Measurements from ENCODE around the gene VOPP1. TPM values are rescaled to one million over a fixed set of nuclear protein-coding genes. Genes with fewer than 3 reads are reported as not detected.

The VOPP1 gene
- total and polyA plus RNA-seq, 2 experiments from 2014 or later: 27.5 to 86.5 TPM

DNA sequence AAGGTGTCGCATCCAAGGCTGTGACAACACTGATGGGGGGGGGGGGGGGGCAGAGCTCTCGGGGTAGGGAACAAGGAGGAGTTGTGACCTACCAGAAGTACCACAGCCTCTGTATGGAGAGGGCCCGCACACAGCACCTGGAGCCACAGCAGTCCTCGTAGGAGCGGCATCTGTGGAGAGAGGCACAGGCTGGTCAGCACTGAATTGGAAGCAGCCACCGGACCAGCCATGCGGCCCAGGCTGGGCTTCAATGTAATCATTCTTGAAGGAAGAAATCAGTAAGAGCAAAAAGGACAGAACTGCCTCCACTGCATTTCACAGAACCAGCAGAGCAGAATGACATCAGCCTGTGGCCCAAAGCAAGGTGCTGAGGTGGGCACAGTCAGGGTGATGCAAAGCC, 74.8 kb downstream of the VOPP1 start:
- Histone ChIP-seq H3K4me3 (no peak overlapping the region), H3K79me2 (ENCODE audit: insufficient read depth) (peaks cover 28% of the 10 kb centered on the region), H3K9me2 (ENCODE audit: insufficient read depth) (no peaks in the 10 kb centered on the region), H3K36me3 (ENCODE audit: low read depth) (no peaks in the 10 kb centered on the region), H3K4me1 (ENCODE audit: insufficient read depth) (peaks cover 7% of the 10 kb centered on the region), H3K4me2 (ENCODE audit: unreplicated experiment) (no peak overlapping the region), H3K9me3 (ENCODE audit: low read depth) (no peaks in the 10 kb centered on the region), H2AFZ (no peak overlapping the region), H3K27ac (no peak overlapping the region), H3K9ac (no peak overlapping the region), H4K20me1 (ENCODE audit: insufficient read depth) (no peaks in the 10 kb centered on the region), H3F3A (ENCODE audit: insufficient read depth) (peaks cover 7% of the 10 kb centered on the region; the same call in 1 of the 2 replicates), H3K27me3 (replicated peaks; ENCODE audit: insufficient read depth) (no peaks in the 10 kb centered on the region)
- WGBS, 2 experiments (ENCODE audit: low coverage in 1 of 2, low lambda C conversion rate in 2 of 2, missing lambda C conversion rate in 2 of 2): 93 to 100% methylated on average over 6 to 7 of the region's 7 CpGs
- in situ Hi-C loops (cut with MboI): no loop called here
- DNase-seq: no peak
- TF ChIP-seq EZH2 (IDR thresholded peaks at IDR 0.05; ENCODE audit: insufficient read depth, poor library complexity, severe bottlenecking): no peak
- no peak for TF ChIP-seq EZH2phosphoT487 (IDR thresholded peaks at IDR 0.05; ENCODE audit: insufficient read depth, low read depth)

DNA sequence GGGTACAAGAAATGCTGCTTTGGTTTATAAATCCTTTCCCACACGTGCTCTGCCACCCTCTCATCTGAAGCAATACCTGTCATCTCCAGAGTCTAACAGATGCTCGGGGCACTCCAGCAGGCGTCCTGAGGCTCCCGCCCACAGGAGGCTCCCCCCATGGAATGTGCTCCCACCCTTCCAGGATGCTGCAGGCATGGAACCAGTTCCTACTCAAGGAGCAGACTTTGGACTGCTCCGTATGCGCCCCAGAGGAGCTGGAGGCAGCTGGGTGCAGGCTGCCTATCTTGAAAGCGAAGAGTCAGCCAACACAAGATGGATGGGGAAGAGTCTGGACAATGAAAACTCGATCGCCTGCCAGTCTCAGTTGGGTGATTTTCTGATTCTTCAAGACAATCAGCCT, 75.4 kb downstream of the VOPP1 start:
- Histone ChIP-seq H3K4me1 (ENCODE audit: insufficient read depth) (peaks cover 7% of the 10 kb centered on the region), H3K9ac (no peak overlapping the region), H3K4me3 (no peak overlapping the region), H3K9me3 (ENCODE audit: low read depth) (no peaks in the 10 kb centered on the region), H3K36me3 (ENCODE audit: low read depth) (0 out of 2 replicates have a peak, but pooled peaks cover under 1% of the 10 kb centered on the region), H3K27me3 (replicated peaks; ENCODE audit: insufficient read depth) (no peaks in the 10 kb centered on the region), H3K27ac (no peak overlapping the region), H3K9me2 (ENCODE audit: insufficient read depth) (no peaks in the 10 kb centered on the region), H3K79me2 (ENCODE audit: insufficient read depth) (peaks cover 22% of the 10 kb centered on the region; the same call in 1 of the 2 replicates), H3F3A (ENCODE audit: insufficient read depth) (peaks cover 7% of the 10 kb centered on the region; the same call in 1 of the 2 replicates), H3K4me2 (ENCODE audit: unreplicated experiment) (no peak overlapping the region), H4K20me1 (ENCODE audit: insufficient read depth) (no peaks in the 10 kb centered on the region), H2AFZ (no peak overlapping the region)
- in situ Hi-C loops (cut with MboI): no loop called here
- DNase-seq: no peak
- WGBS, 2 experiments (ENCODE audit: low coverage in 1 of 2, low lambda C conversion rate in 2 of 2, missing lambda C conversion rate in 2 of 2): 98 to 99% methylated on average over 9 of the region's 9 CpGs
- TF ChIP-seq EZH2 (IDR thresholded peaks at IDR 0.05; ENCODE audit: insufficient read depth, poor library complexity, severe bottlenecking): no peak
- TF ChIP-seq EZH2phosphoT487 (IDR thresholded peaks at IDR 0.05; ENCODE audit: insufficient read depth, low read depth): no peak

DNA sequence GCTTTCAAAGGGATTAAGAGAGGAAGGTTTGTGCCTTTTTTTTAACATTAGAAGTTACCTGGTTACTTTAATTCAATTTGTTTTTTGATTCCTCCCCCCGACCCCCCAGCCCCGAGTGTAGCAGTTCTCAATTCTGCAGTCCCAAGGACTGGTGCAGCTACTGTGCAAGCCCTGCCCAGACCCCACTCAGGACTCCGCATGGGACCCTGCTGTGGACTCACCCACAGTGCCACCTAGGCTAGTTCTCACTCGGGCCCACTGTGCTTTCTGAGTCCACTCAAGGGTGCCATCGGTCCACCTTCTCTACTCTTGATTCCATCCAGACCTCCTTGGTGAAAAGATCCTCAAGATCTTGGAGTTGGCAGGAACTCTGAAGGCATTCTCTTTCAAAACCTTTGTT, 77.4 kb downstream of the VOPP1 start:
- Histone ChIP-seq H3K36me3 (ENCODE audit: low read depth) (peaks cover 12% of the 10 kb centered on the region), H3K9me2 (ENCODE audit: insufficient read depth) (no peaks in the 10 kb centered on the region), H3K9me3 (ENCODE audit: low read depth) (no peaks in the 10 kb centered on the region), H3K4me1 (ENCODE audit: insufficient read depth) (peaks cover 7% of the 10 kb centered on the region), H3K4me3 (no peak overlapping the region), H3F3A (ENCODE audit: insufficient read depth) (peaks cover 7% of the 10 kb centered on the region; the same call in 1 of the 2 replicates), H3K4me2 (ENCODE audit: unreplicated experiment) (no peak overlapping the region), H3K27ac (no peak overlapping the region), H4K20me1 (ENCODE audit: insufficient read depth) (no peaks in the 10 kb centered on the region), H3K27me3 (replicated peaks; ENCODE audit: insufficient read depth) (no peaks in the 10 kb centered on the region), H2AFZ (no peak overlapping the region), H3K79me2 (ENCODE audit: insufficient read depth) (0 out of 2 replicates have a peak, but pooled peaks cover 3% of the 10 kb centered on the region), H3K9ac (no peak overlapping the region)
- DNase-seq: no peak
- WGBS, 2 experiments (ENCODE audit: low coverage in 1 of 2, low lambda C conversion rate in 2 of 2, missing lambda C conversion rate in 2 of 2): 92 to 96% methylated on average over 5 of the region's 5 CpGs
- no peak for TF ChIP-seq EZH2phosphoT487 (IDR thresholded peaks at IDR 0.05; ENCODE audit: insufficient read depth, low read depth)
- TF ChIP-seq EZH2 (IDR thresholded peaks at IDR 0.05; ENCODE audit: insufficient read depth, poor library complexity, severe bottlenecking): no peak
- in situ Hi-C loops (cut with MboI): no loop called here

DNA sequence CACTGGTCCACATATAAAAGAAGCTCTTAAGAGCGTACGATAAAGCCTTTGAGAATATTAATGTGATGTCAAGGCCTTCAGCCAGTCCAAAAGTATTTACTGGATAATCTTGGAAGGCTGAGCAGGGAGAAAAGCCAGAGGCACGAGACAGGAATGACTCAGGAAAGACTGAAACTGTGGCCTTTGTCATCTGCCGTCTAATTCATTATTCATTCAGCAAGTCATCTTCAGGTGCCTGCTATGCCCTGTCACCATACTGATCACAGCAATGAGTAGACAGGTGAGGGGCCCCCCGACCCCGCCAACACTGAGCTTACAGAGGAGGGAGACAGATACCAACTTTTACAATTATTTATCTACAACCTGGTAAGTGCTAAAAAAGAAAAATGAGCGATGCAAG, 78.9 kb downstream of the VOPP1 start:
- peaks cover 7% of the 10 kb centered on the region; the same call in 1 of the 2 replicates for H3F3A ChIP-seq (ENCODE audit: insufficient read depth)
- H3K4me2 ChIP-seq (ENCODE audit: unreplicated experiment): no peak overlapping the region
- TF ChIP-seq EZH2phosphoT487 (IDR thresholded peaks at IDR 0.05; ENCODE audit: insufficient read depth, low read depth): no peak
- no peak for TF ChIP-seq EZH2 (IDR thresholded peaks at IDR 0.05; ENCODE audit: insufficient read depth, poor library complexity, severe bottlenecking)
- peaks cover 7% of the 10 kb centered on the region for H3K4me1 ChIP-seq (ENCODE audit: insufficient read depth)
- H3K4me3 ChIP-seq: no peak overlapping the region
- DNase-seq: peak; percentile 55
- peaks cover 12% of the 10 kb centered on the region for H3K36me3 ChIP-seq (ENCODE audit: low read depth)
- H3K27me3 ChIP-seq (replicated peaks; ENCODE audit: insufficient read depth): no peaks in the 10 kb centered on the region
- in situ Hi-C loops (cut with MboI): no loop called here
- H2AFZ ChIP-seq: no peak overlapping the region
- H3K9me2 ChIP-seq (ENCODE audit: insufficient read depth): no peaks in the 10 kb centered on the region
- no peaks in the 10 kb centered on the region for H3K79me2 ChIP-seq (ENCODE audit: insufficient read depth)
- no peaks in the 10 kb centered on the region for H3K9me3 ChIP-seq (ENCODE audit: low read depth)
- no peak overlapping the region for H3K9ac ChIP-seq
- no peak overlapping the region for H3K27ac ChIP-seq
- H4K20me1 ChIP-seq (ENCODE audit: insufficient read depth): no peaks in the 10 kb centered on the region
- 55 to 58% methylated on average over 7 of the region's 7 CpGs for WGBS, 2 experiments (ENCODE audit: low coverage in 1 of 2, low lambda C conversion rate in 2 of 2, missing lambda C conversion rate in 2 of 2)

DNA sequence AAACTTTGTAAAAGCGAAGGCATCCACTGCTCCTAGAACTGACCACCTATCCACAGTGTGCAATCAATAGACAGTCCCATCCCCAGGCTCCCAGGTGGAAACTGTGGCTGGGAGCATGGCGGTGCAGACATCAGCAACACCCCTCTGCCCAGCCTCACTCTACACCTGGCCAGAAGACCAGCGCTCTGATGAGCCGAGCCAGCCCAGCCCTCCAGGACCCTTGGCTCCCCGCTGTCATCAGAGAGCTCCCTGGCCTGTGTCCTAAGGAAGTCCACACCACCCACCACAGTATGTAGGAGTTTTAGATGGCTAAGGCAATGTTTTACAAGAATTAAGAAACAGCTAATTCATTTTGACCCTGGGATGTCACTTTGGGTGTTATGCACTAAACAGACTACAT, 81.0 kb downstream of the VOPP1 start:
- Histone ChIP-seq H4K20me1 (ENCODE audit: insufficient read depth) (no peaks in the 10 kb centered on the region), H3K27ac (no peak overlapping the region), H2AFZ (no peak overlapping the region), H3K4me1 (ENCODE audit: insufficient read depth) (peaks cover 7% of the 10 kb centered on the region), H3K79me2 (ENCODE audit: insufficient read depth) (no peaks in the 10 kb centered on the region), H3K9ac (no peak overlapping the region), H3K9me2 (ENCODE audit: insufficient read depth) (no peaks in the 10 kb centered on the region), H3K4me2 (ENCODE audit: unreplicated experiment) (no peak overlapping the region), H3K9me3 (ENCODE audit: low read depth) (no peaks in the 10 kb centered on the region), H3K27me3 (replicated peaks; ENCODE audit: insufficient read depth) (no peaks in the 10 kb centered on the region), H3F3A (ENCODE audit: insufficient read depth) (peaks cover 7% of the 10 kb centered on the region; the same call in 1 of the 2 replicates), H3K4me3 (no peak overlapping the region), H3K36me3 (ENCODE audit: low read depth) (peaks cover 12% of the 10 kb centered on the region)
- TF ChIP-seq EZH2phosphoT487 (IDR thresholded peaks at IDR 0.05; ENCODE audit: insufficient read depth, low read depth): no peak
- no peak for DNase-seq
- WGBS, 2 experiments (ENCODE audit: low coverage in 1 of 2, low lambda C conversion rate in 2 of 2, missing lambda C conversion rate in 2 of 2): 95 to 100% methylated on average over 5 of the region's 5 CpGs
- in situ Hi-C loops (cut with MboI): no loop called here

All from GM23248 (cell line).